GM12878 (cell line): Measurements from ENCODE around the gene DCUN1D3. TPM values are rescaled to one million over a fixed set of nuclear protein-coding genes. Genes with fewer than 3 reads are reported as not detected.

ENCODE experiments used
- ATAC-seq: fragments of 200-7000 bp; cut with Tn5 transposase; 3 replicates; pipeline ENCODE4 v1.9.1; 2020; ENCODE audit warnings: mild to moderate bottlenecking, moderate library complexity
- BruUV-seq: library from RNA; stranded (reverse); fragments of 400-500 nt; replicated peaks from 2 replicates; lab custom pipeline; 2021; lab: Mats Ljungman, UMichigan
- CTCF ChIA-PET: fragments of 300-600 bp; sonication (Branson Sonifier 250); formaldehyde crosslinking; extraction: SDS; loops from one replicate; lab custom pipeline; 2021; ENCODE audit warnings: inconsistent platforms; lab: Yijun Ruan, JAX
- POLR2A ChIA-PET: fragments of 350-600 bp; formaldehyde crosslinking; extraction: SDS; loops from one replicate; lab custom pipeline; 2021; ENCODE audit warnings: inconsistent platforms; lab: Charles Lee
- RAD21 ChIA-PET: fragments of 300-600 bp; sonication (Branson Sonifier 250); formaldehyde crosslinking; loops from one replicate; lab custom pipeline; 2023; ENCODE audit warnings: antibody characterized with exemption; ENCODE audit not compliant: unreplicated experiment; lab: Charles Lee
- SMC1A ChIA-PET: fragments of 300-600 bp; sonication (Branson Sonifier 250); formaldehyde crosslinking; loops from one replicate; lab custom pipeline; 2023; ENCODE audit not compliant: unreplicated experiment, uncharacterized antibody; lab: Charles Lee
- DNase-seq: peaks from one replicate; pipeline ENCODE4 v3.0.0-alpha.2; 2011; ENCODE audit warnings: low read depth, low spot score
- FAIRE-seq: peaks from 3 replicates; lab custom pipeline; 2011; peaks lifted over from hg19 to GRCh38; lab: Jason Lieb, UNC
- H2AFZ ChIP-seq: 2 replicates; pipeline ENCODE4 v1.6.0; 2011; ENCODE audit warnings: low read depth, low read length, control low read depth; ENCODE audit not compliant: control insufficient read depth
- H3K27ac ChIP-seq: 2 replicates; pipeline ENCODE4 v1.5.1; 2011; ENCODE audit warnings: control low read depth; ENCODE audit not compliant: control insufficient read depth, insufficient read depth
- H3K27me3 ChIP-seq, 2 experiments: replicated peaks in 1 of 2; 2 replicates each; pipeline versions ENCODE4 v1.6.0 to v1.6.1; 2011; ENCODE audit warnings: low read length in 1 of 2; ENCODE audit not compliant: control insufficient read depth in 2 of 2, insufficient read depth in 2 of 2
- H3K36me3 ChIP-seq, 2 experiments: 2 replicates each; pipeline ENCODE4 v1.5.1; 2011; ENCODE audit warnings: low read length in 1 of 2; ENCODE audit not compliant: control insufficient read depth in 2 of 2, insufficient read depth in 2 of 2
- H3K4me1 ChIP-seq: 2 replicates; pipeline ENCODE4 v1.6.1; 2011; ENCODE audit warnings: mild to moderate bottlenecking, low read length, moderate library complexity, mixed read lengths; ENCODE audit not compliant: control insufficient read depth, insufficient read depth
- H3K4me2 ChIP-seq: 2 replicates; pipeline ENCODE4 v1.6.0; 2011; ENCODE audit warnings: control low read depth; ENCODE audit not compliant: control insufficient read depth, insufficient read depth
- H3K4me3 ChIP-seq: fragments of 200-600 bp; sonication (generic); 2 replicates; pipeline ENCODE4 v1.5.1; 2016
- H3K79me2 ChIP-seq: 2 replicates; pipeline ENCODE4 v1.6.0; 2011; ENCODE audit warnings: low read length; ENCODE audit not compliant: control insufficient read depth, insufficient read depth
- H3K9ac ChIP-seq: 2 replicates; pipeline ENCODE4 v1.8.0; 2011; ENCODE audit warnings: low read length, control low read depth, mixed read lengths; ENCODE audit not compliant: control insufficient read depth, insufficient read depth
- H3K9me3 ChIP-seq: replicated peaks from 3 replicates; pipeline ENCODE4 v1.5.1; 2011; ENCODE audit warnings: mild to moderate bottlenecking, low read length; ENCODE audit not compliant: control insufficient read depth, insufficient read depth
- H4K20me1 ChIP-seq: 2 replicates; pipeline ENCODE4 v1.6.0; 2011; ENCODE audit not compliant: control insufficient read depth, insufficient read depth
- ATF2 ChIP-seq: IDR thresholded peaks from 2 replicates; pipeline ENCODE4 v1.6.1; 2012; ENCODE audit warnings: low read length, inconsistent platforms
- ATF3 ChIP-seq: IDR thresholded peaks from 2 replicates; pipeline ENCODE4 v1.6.1; 2011; ENCODE audit warnings: low read depth, mild to moderate bottlenecking, low read length, moderate library complexity, borderline replicate concordance; ENCODE audit errors: extremely low read depth
- BCL3 ChIP-seq: IDR thresholded peaks from 2 replicates; pipeline ENCODE4 v1.6.1; 2011; ENCODE audit warnings: borderline replicate concordance, low read depth, mild to moderate bottlenecking, moderate library complexity, low read length; ENCODE audit not compliant: insufficient read depth, poor library complexity, severe bottlenecking
- BHLHE40 ChIP-seq, 2 experiments: fragments of 450-650 bp in 1 of 2; IDR thresholded peaks; 2 replicates each; pipeline ENCODE4 v1.6.1; 2011 to 2017; ENCODE audit warnings: low read depth in 2 of 2, borderline replicate concordance in 1 of 2, improper control_type of control experiment in 1 of 2, low read length in 1 of 2, mild to moderate bottlenecking in 1 of 2
- BMI1 ChIP-seq: fragments of 450-650 bp; IDR thresholded peaks from 2 replicates; pipeline ENCODE4 v1.6.1; 2016; ENCODE audit warnings: mild to moderate bottlenecking, moderate library complexity, borderline replicate concordance
- CBX3 ChIP-seq: fragments of 200-600 bp; sonication (generic); IDR thresholded peaks from 2 replicates; pipeline ENCODE4 v1.6.1; 2016; ENCODE audit warnings: low read depth, borderline replicate concordance
- CHD1 ChIP-seq: IDR thresholded peaks from 2 replicates; pipeline ENCODE4 v1.6.1; 2012; ENCODE audit warnings: low read depth, low read length, improper control_type of control experiment
- DPF2 ChIP-seq: fragments of 450-650 bp; IDR thresholded peaks from 2 replicates; pipeline ENCODE4 v1.6.1; 2017; ENCODE audit warnings: mild to moderate bottlenecking
- MTA3 ChIP-seq: IDR thresholded peaks from 2 replicates; pipeline ENCODE4 v1.6.1; 2012; ENCODE audit warnings: low read length, inconsistent platforms, borderline replicate concordance
- NRF1 ChIP-seq: conservative IDR thresholded peaks from 2 replicates; pipeline ENCODE4 v1.6.1; 2011; ENCODE audit warnings: mild to moderate bottlenecking, low read depth, low read length, improper control_type of control experiment
- SP1 ChIP-seq: IDR thresholded peaks from one replicate; pipeline ENCODE4 v1.6.1; 2011; ENCODE audit warnings: low read depth, low read length
- SREBF2 ChIP-seq: IDR thresholded peaks from 2 replicates; pipeline ENCODE4 v1.6.1; 2012; ENCODE audit warnings: mild to moderate bottlenecking, low read length
- ZNF622 ChIP-seq: fragments of 450-650 bp; IDR thresholded peaks from 2 replicates; pipeline ENCODE4 v1.6.1; 2017; ENCODE audit warnings: mild to moderate bottlenecking, inconsistent platforms
- WGBS: methylation state at CpG from one replicate; pipeline ENCODE4 v1.1.6; 2016; ENCODE audit warnings: low lambda C conversion rate; ENCODE audit not compliant: insufficient replicate concordance, insufficient coverage; ENCODE audit errors: missing lambda C conversion rate; 5-methylcytosine and 5-hydroxymethylcytosine counted together
- in situ Hi-C: fragments of 300-500 bp; cut with MboI; formaldehyde crosslinking; loops from 9 replicates; pipeline ENCODE4 v1.14.3; 2018; ENCODE audit warnings: mixed read lengths
- intact Hi-C: fragments of 100-400 bp; cut with micrococcal nuclease; formaldehyde crosslinking; loops from one replicate; pipeline ENCODE4 v1.14.2; 2022; ENCODE audit not compliant: unreplicated experiment
- polyA plus RNA-seq, 11 experiments: library from polyadenylated mRNA; depleted of rRNA in 4 of 11; unstranded in 6 of 11; stranded (reverse) in 5 of 11; fragments of >200 nt; fragmentation: Nextera tagmentation in 4 of 11; fragmentation: Illumina TruSeq in 1 of 11; extraction: Ambion mirVana in 4 of 11; extraction: Trizol in 1 of 11; gene quantifications; 1 replicate in 1 of 11; 2 replicates in 10 of 11; pipeline versions ENCODE4 v1.2.1 to v1.2.3, GENCODE V29; 2011 to 2016; ENCODE audit warnings: inconsistent platforms in 2 of 11, missing spikeins in 2 of 11, low read depth in 1 of 11
- total RNA-seq, 4 experiments: library from RNA; depleted of rRNA in 3 of 4; stranded (reverse); fragments of >200 nt in 3 of 4; fragmentation: Illumina TruSeq in 1 of 4; extraction: Trizol in 1 of 4; gene quantifications; 2 replicates each; pipeline versions ENCODE4 v1.2.1 to v1.2.3, GENCODE V29; 2013 to 2021

DCUN1D3 gene
- total and polyA plus RNA-seq, 10 of the 15 experiments (the other 5 are each of a cell fraction or from before 2014, with no cell fraction given), result 0.47 to 4.5 (median 1.9) TPM

GRCh38 chr16:20916942-20917341 lies 16.8 kb upstream of the DCUN1D3 start:
- POLR2A ChIA-PET, result interaction anchor here (1.3 kb wide), 1 partner anchor 14 kb away, joined by 3 read pairs; no protein-coding TSS in a partner anchor
- SMC1A ChIA-PET, result no interaction called here
- TF ChIP-seq CHD1 (no peak), BCL3 (no peak), SREBF2 (no peak), MTA3 (no peak), SP1 (no peak), BMI1 (no peak)
- Histone ChIP-seq H3K4me2 (no peak overlapping the region), H3K27ac (no peak overlapping the region), H3K36me3 (no peaks in the 10 kb centered on the region; a peak in 1 of 4 replicates), H3K79me2 (no peaks in the 10 kb centered on the region), H2AFZ (no peak overlapping the region), H3K27me3 (no peaks in the 10 kb centered on the region), H3K4me3 (no peak overlapping the region), H3K4me1 (no peaks in the 10 kb centered on the region), H3K9me3 (no peaks in the 10 kb centered on the region), H4K20me1 (no peaks in the 10 kb centered on the region), H3K9ac (no peak overlapping the region)
- no peak for DNase-seq
- intact Hi-C loops, result no loop called here
- FAIRE-seq, result no peak
- RAD21 ChIA-PET, result no interaction called here
- CTCF ChIA-PET, result no interaction called here
- ATAC-seq, result no peak
- in situ Hi-C loops, result no loop called here
- BruUV-seq, result no TSS peak
- 89% methylated on average over 3 of the region's 4 CpGs for WGBS

DNA sequence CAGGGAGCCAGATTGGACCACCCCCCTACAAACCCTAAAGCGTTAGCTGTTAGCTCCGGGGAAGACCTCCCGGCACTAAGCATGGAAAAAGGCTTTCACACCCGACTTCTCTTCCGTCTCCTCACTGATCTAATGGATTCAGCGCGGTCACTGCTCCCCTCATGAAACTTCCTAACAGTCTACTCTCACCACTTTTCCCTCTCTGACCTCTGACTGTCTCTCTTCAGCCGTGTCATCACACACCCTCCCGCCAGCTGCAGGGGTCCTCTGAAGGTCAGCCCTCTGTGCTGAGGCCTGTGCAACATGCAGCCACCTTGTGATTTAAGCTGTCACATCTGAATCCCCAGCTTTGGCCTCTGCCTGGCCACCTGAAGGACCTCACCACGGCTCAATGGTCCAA lies 16.1 kb upstream of the DCUN1D3 start:
- H3K36me3 ChIP-seq, result no peaks in the 10 kb centered on the region; a peak in 1 of 4 replicates
- H3K27ac ChIP-seq, result no peak overlapping the region
- ChIA-PET POLR2A (interaction anchor here (0.5 to 1.3 kb wide), 2 partner anchors 14 to 38 kb away, joined by 3 read pairs; no protein-coding TSS in a partner anchor), RAD21 (no interaction called here), CTCF (no interaction called here)
- H2AFZ ChIP-seq, result no peak overlapping the region
- no peak overlapping the region for H3K4me3 ChIP-seq
- no peak for FAIRE-seq
- no TSS peak for BruUV-seq
- H3K9ac ChIP-seq, result no peak overlapping the region
- WGBS, result 98% methylated on average over 10 of the region's 10 CpGs
- in situ Hi-C loops (no loop called here), intact Hi-C loops (no loop called here)
- no peaks in the 10 kb centered on the region for H3K79me2 ChIP-seq
- H3K9me3 ChIP-seq, result no peaks in the 10 kb centered on the region
- TF ChIP-seq BCL3 (no peak), ATF2 (no peak), DPF2 (no peak), CBX3 (no peak), ZNF622 (no peak), ATF3 (no peak), NRF1 (no peak), BHLHE40 (IDR thresholded peaks at IDR 0.05; ENCODE audit: borderline replicate concordance in 1 of 2, low read depth in 2 of 2, low read length in 1 of 2) (no peak)
- TF ChIP-seq, all 136 proteins: peak for 0
- no peaks in the 10 kb centered on the region for H4K20me1 ChIP-seq
- SMC1A ChIA-PET, result interaction anchor here (0.9 kb wide), 1 partner anchor 64 kb away, joined by 3 read pairs; no protein-coding TSS in a partner anchor
- no peaks in the 10 kb centered on the region for H3K27me3 ChIP-seq
- H3K4me2 ChIP-seq, result no peak overlapping the region
- DNase-seq (no peak), ATAC-seq (no peak)
- no peaks in the 10 kb centered on the region for H3K4me1 ChIP-seq
